Stimulated activated CD8-positive, alpha-beta memory T cell treated with anti-CD3 and anti-CD28 coated beads, Interleukin-4, amount 100 ng/mL, for 4 hours (primary cell): Measurements from ENCODE around the gene DAP3.
"Not testable (repeated sequence)": the region's sequence is repeated elsewhere in the genome, so short reads cannot be mapped to it uniquely, and the experiment has no call there.

Experiments used
- DNase-seq, 2 donors: peaks; one replicate each; pipeline ENCODE4 v3.0.0-alpha.2; 2020; ENCODE audit warnings: low read depth in 2 of 2, low spot score in 1 of 2

DAP3 gene

DNA sequence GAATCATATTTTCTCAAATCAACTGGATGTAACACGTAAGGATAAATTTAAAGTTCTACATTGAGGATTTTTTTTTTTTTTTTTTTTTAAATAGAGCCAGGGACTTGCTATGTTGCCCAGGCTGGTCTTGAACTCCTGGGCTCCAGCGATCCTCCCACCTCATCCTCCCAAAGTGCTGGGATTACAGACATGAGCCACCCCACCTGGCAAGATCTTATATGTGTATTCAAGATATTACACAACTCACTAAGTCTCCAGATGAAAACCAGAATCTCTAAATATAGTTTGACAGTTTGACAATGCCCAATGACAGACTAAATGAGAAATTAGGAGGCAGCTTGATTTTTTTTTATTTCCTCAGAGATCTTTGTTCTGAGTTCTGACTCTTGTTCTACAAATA, 7.1 kb upstream of the DAP3 start:
- DNase-seq = no peak

DNA sequence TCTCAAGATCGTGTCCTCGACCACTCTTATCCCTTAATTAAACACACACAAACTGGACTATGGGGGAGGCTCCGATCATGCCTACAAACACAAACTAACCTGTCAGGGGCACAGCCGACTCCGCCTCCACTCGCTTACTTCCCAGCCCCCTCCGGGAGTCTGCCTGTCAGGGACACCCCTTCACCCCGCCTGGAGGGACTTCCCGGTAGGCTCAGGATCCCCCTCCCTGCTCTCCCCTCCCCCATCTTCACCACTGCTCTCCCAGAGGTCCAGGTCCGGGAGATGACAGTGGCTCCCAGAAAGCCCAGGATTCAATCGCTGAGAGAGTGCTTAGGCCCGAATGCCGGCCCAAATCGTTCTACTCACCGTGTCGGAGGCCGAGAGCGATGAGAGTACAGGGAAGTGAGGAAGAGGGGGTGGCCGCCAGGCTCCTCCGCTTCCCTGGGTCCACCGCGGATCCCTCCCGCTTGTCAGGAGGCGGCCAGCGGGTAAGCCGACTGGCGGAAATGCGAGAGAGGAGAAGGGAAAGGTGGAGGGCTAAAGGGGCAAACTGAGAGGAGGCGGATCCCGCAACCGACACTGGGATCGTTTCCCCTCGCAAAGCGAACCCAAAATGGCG, 1.1 kb upstream of the DAP3 start:
- not testable (repeated sequence) for DNase-seq

DNA sequence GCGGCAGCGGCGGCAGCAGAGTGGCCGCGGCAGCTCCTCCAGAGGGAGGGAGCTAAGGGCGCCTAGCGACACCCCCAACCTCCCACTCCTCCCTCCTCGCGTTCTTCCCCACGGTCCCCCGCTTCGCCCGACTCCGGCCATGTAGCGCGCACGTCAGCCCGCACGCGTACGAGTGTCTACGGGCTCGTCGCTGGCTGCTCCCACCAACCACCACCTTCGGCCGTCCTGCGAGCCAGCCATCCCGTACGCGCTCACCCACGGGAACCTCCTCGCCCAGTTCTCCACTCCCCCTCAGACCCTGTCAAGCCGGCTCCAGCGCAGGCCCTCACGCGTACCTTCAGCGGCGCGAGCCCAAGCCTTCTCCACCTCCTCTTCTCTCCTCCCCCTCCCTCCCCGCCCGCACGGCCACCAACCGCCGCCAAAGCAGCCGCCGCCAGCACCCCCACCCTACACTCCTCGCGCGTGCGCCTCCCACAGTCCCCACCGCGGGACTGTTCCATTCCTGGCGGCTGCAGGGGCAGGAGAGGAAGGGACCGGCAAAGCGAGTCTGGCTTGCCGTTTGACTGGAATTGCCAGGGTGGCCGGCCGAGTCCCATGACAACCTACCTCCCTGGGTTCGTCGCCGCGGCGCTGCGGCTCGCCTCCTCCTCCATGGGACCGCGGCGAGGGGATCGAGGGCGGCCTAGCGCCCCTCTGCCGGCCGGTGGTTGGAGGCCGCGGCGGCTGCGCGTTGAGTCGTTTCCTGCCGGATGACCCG, 389 bp upstream of the DAP3 start, which contains the start of gene YY1AP1:
YY1AP1 (minus strand) TSS at position 451 of the 757 bp plus-strand sequence. CDS start 8,338 bp downstream, outside the sequence.
- peak; percentile 81 to 84 for DNase-seq

DNA sequence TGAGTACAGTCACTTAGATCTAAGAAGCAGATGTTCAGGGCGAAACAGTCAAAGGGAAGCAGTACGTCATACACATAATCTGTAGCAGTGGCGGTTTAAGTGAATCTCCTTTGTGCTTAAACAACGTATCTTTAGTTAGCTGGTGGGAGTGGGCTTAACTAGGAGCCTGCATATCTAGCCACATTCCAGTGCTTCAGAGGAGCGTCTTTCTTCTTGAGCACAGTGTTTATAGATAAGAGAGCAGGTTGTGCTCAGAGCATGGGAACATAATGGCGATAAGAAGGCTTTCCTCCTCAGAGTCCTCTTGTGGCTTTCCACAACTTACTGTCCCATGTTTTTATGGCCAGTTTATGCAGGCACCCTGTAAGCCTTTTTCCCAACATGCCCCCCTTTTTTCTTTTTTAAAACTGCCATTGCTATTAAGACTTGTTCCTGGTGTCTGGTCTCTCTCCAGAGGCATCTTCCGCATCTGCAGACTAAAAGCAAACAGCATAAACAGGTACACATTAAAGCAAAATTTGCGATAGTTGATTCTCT, 3.2 kb downstream of the DAP3 start:
- DNase-seq = no peak

GRCh38 chr1:155694167-155694566, 5.3 kb downstream of the DAP3 start:
- DNase-seq = no peak

DNA sequence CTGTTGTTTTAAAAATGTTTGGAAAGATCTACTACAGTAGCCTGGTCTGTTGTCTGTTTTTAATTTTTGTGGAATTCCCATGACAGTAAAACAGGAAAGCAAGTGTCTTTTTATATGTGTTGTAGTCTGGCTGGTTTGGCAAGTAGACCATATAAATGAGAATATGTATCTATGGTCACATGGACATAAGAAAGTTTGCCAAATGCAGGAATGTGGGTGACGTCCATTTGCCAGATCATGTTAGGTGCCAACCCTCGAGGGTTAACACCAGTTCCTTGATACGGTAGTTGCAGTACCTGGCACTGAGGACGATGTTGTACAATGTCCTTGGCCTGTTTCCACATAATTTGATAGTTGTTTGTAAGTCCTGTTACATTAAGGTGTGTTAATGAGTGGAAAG, 6.2 kb downstream of the DAP3 start:
- DNase-seq = no peak

DNA sequence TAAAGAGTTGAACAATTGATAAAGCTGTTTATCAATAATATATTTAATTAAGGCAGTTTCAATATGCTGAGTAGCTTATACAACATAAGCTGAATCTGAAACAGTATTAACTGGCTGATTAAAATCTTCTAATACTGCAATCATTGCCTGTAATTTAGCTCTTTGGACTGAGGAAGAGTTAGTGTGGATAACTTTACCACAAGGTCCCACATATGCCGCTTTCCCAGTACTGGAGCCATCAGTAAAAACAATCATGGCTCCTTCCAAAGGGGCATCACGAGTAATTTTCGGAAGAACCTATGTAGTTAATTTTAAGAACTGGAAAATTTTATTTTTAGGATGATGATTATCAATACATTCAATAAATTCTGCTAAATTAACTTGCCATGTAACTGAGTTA, 6.7 kb downstream of the DAP3 start:
- DNase-seq = no peak

- DNase-seq = no peak
These were observed 7.6 kb downstream of the DAP3 start for GRCh38 chr1:155696524-155696923.

- DNase-seq = no peak
These were observed 8.2 kb downstream of the DAP3 start for GRCh38 chr1:155697046-155697445.

GRCh38 chr1:155697616-155698015, 8.7 kb downstream of the DAP3 start:
- DNase-seq = not testable (repeated sequence)

- DNase-seq = no peak
These were observed 9.6 kb downstream of the DAP3 start for GRCh38 chr1:155698382-155699038.

DNA sequence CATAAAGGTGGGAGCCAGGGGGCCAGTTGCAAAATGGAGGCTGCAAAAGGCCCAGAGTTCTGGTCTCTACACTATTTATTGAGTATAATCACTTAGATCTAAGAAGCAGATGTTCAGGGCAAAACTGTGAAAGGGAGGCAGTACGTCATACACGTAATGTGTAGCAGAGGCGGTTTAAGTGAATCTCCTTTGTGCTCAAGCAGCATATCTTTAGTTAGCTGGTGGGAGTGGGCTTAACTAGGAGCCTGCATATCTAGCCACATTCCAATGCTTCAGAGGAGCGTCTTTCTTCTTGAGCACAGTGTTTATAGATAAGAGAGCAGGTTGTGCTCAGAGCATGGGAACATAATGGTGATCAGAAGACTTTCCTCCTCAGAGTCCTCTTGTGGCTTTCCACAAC, 10.2 kb downstream of the DAP3 start:
- not testable (repeated sequence) for DNase-seq

DNA sequence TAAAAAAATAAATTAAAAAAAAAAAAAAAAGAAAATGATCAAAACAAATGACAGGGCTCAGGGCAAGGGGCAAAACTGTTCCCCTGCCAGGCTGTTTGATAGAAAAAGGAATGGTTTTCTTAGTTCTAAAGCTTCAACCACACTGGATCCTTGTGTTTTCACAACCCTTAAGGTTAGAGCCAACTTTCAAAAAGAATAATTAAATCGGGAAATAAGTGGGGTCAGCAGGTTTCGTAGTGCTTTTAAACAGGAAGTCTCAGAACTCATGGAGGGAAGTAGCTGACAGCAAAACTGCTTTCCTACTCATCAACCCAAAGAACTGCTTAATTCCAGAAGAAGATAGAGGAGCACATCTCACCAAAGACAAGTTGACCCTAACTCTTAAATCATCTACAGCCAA, 12.8 kb downstream of the DAP3 start:
- not testable (repeated sequence) for DNase-seq

- no peak for DNase-seq
These were observed 14.3 kb downstream of the DAP3 start for GRCh38 chr1:155703216-155703615.

DNA sequence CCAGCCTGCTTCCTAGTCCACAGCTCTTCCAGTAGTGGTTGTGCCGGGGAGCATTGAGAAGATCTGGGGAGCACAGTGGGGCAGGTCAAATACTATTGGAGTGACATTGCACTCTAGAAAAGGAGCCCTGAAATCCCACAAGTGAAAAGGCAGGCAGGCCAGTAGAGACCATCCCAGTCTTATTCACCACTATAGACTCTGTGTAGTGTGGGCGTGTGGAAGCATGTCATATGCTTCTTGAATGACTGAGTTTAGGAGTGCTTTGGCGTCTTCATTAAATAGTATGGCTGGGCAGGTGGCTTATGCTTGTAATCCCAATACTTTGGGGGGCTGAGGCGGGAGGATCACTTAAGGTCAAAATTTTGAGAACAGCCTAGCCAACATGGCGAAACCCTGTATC, 15.5 kb downstream of the DAP3 start:
- not testable (repeated sequence) for DNase-seq

- no peak for DNase-seq
These were observed 17.2 kb downstream of the DAP3 start for GRCh38 chr1:155706139-155706538.

DNA sequence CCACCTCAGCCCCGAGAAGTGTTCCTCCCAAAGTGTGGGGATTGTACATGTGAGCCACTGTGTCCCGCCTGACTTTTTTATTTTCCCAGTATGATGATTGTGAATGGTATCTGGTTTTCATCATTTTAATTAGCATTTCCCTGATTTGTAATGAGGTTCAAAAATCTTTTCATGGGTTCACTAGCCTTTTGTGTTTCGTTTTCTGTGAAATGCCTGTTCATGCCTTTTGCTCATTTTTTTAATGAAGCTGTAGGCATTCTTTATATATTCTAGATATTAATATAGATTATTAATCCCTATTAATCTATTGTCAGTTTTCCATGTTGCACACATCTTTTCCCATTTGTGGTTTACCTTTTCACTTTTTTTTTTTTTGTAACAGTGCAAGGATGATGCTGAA, 20.5 kb downstream of the DAP3 start:
- no peak for DNase-seq

DNA sequence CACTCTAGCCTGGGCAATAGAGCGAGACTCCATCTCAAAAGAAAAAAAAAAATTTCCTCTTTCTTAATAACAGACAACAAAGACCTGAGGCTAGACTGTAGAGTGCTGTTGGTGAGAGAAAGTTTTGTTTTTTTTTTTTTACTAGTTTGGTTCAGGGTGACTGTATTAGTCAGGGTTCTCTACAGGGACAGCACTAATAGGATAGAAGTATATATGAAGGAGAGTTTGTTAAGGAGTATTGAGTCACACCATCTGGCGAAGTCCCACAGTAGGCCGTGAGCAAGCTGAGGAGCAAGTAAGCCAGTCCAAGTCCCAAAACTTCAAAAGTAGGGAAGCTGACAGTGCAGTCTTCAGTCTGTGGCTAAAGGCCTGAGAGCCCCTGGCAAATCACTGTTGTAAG, 22.6 kb downstream of the DAP3 start:
- DNase-seq = not testable (repeated sequence)

DNA sequence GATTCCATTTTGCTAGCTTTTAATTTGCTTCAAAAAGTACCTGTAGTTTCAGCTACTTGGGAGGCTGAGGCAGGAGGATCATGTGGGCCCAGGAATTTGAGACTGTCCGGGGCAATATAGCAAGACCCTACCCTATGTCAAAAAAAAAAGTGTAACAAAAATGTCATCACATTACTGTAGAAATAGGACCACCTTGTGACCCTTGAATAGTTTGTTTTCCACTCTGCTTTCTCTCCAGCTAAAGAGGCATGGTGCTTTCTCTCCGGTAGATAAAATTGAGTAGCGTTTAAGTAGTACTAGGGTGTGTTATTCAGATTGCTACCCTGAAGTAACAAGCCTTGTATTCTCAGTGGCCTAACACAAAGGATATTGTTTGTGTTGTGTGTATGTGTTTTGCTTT, 23.7 kb downstream of the DAP3 start:
- not testable (repeated sequence) for DNase-seq

GRCh38 chr1:155713075-155713474, 24.2 kb downstream of the DAP3 start:
- no peak for DNase-seq

DNA sequence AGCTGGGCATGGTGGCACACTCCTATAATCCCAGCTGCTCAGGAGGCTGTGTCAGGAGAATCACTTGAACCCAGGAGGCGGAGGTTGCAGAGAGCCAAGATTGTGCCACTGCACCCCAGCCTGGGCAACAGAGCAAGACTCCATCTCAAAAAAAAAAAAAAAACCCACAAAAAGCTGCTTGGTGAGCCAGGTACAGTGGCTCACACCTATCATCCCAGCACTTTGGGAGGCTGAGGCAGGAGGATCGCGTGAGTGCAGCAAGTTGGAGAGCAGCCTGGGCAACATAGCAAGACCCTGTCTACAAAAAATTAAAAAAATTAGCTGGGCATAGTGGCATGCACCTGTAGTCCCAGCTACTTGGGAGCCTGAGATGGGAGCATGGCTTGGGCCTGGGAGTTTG, 26.2 kb downstream of the DAP3 start:
- DNase-seq = not testable (repeated sequence)

DNA sequence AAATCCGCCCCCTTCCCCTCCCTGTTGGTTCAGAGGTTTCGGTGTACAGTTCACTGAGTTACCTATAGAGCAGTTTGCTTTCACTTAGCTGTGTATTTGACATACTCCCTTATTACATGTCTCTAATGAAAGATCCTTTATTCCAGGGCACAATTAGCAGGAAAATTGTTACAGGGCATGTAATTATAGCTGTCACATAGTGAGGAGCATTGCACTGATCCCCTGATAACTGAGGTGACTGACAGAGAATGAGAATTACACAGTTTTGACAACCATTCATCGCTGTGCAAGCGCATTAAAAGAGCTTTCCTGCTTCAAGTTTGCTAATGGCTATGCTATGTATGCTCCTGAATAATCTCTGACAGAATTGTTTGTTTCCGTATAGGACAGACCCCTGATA, 26.9 kb downstream of the DAP3 start:
- no peak for DNase-seq
